HG02759 (cell line): Measurements from ENCODE around the gene GTF2E1.

ENCODE experiments used
- ATAC-seq: cut with Tn5 transposase; IDR thresholded peaks from one replicate; pipeline ENCODE4 v1.9.1; 2021; ENCODE audit warnings: mild to moderate bottlenecking, moderate library complexity; ENCODE audit not compliant: unreplicated experiment

GTF2E1 gene

DNA sequence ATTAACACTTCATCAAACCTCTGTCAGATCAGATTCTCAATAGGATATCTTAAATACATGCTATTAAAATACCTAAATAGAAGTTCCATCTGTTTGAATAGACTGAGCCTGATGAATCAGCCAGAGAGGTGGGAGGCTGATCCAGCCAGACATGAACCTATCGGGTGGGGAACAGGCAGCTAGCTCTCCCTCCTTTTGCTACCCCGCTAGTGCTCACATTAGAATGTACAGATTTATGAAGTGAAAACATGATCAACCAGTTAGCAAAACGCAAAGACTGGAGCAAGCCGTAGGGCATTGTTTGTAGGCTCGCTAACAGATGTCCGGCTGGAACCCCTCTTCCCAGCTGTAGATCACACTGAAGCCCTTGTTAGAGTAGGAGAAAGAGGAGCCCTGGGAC lies 54.4 kb downstream of the GTF2E1 start:
- ATAC-seq = no peak

DNA sequence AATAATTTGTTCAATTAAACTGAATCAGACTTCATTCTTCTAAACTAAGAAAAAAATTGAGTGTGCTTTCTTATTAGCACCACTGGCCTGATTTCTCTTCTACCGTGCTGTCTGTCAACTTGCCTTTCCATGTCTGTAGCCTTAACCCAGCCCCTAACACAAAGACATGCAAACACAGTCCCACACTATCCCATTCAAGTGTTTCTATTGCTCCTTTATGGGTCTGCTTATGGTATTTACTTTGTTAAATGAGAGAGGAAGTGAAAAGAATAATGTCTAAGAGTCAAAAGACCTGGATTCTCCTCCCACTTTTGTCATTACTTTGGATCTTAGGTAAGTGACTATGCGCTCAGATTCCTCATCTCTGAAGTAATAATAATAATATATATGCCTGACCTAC lies 55.3 kb downstream of the GTF2E1 start:
- no peak for ATAC-seq

DNA sequence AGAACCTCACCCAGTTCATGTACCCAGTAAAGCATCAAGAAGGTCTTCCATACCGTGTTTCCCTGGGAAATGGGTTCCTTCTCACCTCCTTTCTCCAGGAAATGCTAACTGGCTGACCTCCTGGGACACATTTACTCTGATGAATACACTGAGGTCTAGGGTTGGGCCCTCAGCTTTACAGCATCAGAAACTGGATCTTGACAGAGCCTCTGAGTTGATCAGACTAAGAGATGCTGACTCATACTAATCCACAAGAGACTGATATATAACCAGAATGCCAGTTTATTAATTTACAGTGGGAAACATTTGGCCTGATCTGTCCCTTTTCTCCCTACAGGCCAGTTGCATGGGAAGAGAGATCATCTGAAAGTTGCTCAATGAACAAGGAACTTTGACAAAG lies 55.8 kb downstream of the GTF2E1 start:
- ATAC-seq = no peak

DNA sequence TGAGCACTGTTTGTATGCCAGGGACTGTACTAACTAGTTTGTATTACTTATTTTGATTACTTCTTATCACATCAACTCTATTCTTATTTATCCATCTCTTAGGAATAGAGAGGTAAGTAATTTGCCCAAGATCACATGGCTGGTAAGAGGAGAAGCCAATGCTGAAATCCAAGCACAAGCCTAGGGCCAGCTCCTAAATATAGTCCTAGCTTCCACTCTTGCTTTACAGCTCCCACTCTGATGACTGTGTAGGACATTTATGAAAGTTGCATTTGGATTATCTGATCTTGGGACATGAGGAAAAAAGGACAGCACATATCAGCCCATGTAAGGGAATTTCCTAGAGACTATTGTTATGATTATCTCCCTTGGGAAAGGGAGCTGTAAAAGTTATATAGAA lies 58.1 kb downstream of the GTF2E1 start:
- no peak for ATAC-seq

DNA sequence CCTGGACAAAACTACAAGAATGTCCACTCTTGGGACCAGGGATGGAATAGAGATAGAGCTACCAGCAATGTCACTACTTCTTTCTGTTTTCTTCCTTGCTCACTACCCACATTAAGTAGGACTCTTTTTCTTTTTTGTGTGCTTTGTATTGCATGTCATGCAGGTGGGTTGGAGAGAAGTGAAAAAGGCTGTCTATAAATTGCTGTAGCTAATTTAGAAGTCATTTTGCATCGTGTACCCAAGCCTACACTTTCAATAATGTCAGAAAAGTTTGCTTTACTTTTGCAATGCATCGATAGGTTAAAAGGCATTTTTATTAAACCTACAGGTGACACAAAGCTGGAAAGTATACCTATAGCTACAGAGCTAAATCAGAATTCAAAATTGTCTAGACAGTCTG lies 58.9 kb downstream of the GTF2E1 start:
- peak; percentile 71 for ATAC-seq

DNA sequence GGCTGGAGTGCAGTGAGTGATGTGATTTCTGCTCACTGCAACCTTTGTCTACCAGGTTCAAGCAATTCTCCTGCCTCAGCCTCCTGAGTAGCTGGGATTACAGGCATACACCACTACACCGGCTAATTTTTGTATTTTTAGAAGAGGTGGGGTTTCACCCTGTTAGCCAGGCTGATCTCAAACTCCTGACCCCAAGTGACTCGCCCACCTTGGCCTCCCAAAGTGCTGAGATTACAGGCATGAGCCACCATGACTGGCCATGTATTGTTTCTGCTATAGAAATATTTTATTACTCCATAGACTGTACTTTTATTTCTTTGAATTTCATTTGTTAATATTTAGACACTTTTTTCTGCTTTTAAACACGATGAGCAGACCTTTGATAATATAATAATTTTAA lies 60.4 kb downstream of the GTF2E1 start:
- no peak for ATAC-seq

DNA sequence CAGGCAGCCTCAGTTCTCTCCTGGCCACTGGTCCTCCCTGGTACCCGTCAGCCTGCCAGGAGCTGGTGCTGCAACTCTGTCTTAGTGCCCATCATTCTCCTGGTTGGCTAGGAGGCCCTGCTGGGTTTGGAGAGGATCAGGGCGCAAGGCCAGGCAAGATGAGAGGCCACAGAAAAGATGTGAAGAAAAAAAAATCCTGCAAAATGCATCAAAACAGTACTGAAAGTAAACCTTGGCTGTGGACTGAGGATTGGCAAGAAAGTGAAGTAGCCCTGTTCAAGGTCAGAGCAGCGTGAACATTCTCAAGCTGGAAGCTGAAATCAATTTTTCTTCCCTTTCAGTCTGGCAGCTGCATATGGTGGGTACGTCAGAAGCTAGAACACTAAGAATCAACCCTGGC lies 74.2 kb downstream of the GTF2E1 start:
- no peak for ATAC-seq

DNA sequence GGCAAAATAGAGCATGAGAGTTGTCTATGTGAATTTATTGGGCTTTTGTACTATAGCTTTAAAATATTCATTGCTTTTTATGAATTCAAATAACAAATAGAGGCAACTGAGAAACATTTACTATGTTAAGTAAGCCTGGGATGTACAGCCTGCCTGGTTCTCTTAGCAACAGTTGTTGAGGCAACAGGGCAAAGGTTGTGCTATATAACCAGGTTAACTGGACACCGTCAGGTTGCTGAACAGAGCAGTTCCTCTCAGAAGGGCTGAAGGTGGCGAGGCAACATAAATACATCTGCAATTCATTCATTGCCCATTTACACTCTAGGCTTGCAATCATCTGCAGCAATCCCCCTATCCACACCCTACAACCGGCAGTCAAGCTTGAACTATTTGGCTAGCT lies 78.2 kb downstream of the GTF2E1 start:
- ATAC-seq = no peak

DNA sequence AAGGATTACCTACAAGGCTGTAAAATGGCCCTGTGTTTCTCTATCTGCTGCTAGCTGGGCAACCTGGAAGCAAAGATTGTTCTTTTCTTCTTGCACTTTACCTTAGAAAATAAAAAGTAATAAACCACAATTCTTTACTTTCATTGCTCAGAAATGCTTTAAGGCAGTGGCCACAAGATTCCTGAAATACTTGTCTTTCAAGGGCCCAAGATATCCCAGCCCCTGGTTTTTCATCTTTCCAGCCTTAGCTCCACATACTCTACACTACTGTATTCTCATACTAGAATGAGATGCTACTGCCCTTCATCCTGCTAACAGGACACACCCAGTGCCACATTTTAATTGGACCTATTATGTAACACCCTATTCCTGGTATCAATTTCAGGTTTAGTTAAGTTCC lies 78.9 kb downstream of the GTF2E1 start:
- no peak for ATAC-seq

DNA sequence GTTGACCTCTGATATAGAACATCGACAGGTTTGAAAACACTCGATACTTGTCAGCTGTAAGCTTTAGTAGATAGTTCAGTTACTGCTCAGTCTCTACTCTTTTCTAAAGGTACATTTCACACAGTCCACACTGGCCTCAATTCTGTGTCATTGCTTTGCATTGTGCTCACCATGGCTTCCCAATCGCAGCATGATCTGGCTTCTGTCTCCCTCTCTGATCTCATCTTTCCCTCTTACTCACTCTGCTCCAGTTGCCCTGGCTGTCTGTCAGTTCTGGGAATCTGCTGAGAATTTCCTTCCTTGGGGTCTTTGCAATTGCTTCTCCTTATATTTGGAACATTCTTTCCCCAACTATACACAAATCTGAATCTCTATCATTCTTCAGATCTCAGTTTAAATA lies 80.6 kb downstream of the GTF2E1 start:
- no peak for ATAC-seq

DNA sequence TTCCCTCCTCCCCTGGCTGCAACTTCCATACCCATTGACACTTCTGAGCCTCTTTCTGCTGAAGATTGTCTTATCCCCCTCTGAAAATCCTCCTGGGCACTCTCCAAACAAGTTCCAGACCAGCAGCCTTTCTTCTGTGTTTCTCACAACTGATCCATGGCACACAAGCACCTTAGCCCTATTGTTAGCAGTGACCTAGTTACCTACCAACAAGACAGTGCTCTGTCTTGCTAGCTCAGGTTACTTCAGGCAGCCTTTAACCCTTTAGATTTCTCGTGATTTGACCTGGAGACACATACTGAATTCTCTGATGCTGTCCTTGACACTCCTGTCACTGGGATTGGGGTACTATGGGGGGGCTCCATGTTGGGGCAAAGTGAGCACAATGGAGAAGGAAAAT lies 82.1 kb downstream of the GTF2E1 start:
- ATAC-seq = no peak

DNA sequence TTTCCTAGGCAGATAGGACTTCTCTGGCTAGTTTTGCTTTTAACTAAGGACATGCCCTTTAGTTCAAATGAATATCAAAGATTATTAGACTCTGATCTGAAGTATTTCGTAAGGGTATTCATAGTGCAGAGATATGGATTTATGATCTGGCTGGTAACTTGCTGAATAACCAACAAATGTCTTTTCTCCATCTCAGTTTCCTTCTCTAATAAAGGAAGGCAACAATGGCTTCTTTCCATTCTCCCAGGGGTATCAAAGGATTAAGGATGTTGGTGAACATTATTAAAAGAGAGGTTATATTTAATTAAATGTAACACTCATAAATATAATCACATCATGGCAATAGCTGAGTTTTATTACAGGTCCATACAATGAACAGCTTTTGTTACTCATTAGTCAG lies 86.3 kb downstream of the GTF2E1 start:
- no peak for ATAC-seq

DNA sequence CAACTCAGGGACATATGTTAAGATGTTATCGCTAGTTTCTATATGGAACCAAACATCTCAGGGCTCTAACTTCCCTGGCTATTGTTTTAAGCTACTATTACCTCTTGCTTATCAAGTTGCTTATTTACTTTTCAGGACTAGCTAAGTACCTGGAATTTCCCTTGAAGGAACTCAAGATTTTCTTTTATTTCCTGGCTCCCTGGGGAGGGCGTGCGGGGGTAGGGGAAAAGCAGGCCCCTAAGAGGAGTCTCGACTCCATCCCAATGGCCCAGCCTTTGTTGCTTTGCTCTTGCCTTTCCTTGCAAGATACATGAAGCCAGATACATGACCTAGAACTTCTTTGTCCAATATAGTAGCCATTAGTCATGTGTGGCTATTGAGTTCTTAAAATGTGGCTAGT lies 88.5 kb downstream of the GTF2E1 start:
- no peak for ATAC-seq
